PFSK-1 (cell line): ENCODE data around the gene AZGP1.

ENCODE experiments used
- POLR2AphosphoS5 ChIP-seq: IDR thresholded peaks from 2 replicates; pipeline ENCODE4 v1.6.1; 2012; ENCODE audit warnings: low read depth, mild to moderate bottlenecking, control low read depth, low read length, moderate library complexity
- SIN3A ChIP-seq: IDR thresholded peaks from 2 replicates; pipeline ENCODE4 v1.6.1; 2012; ENCODE audit warnings: mild to moderate bottlenecking, low read length, moderate library complexity, borderline replicate concordance; ENCODE audit not compliant: insufficient read depth
- TAF1 ChIP-seq: IDR thresholded peaks from 2 replicates; pipeline ENCODE4 v1.6.1; 2012; ENCODE audit warnings: low read length, control low read depth, borderline replicate concordance; ENCODE audit not compliant: insufficient read depth
- TF ChIP-seq, protein P1 (sequence below), 2 experiments: IDR thresholded peaks; 2 replicates each; pipeline versions ENCODE4 v1.6.1 to v1.8.0; 2011 to 2012; ENCODE audit warnings: low read depth in 2 of 2, low read length in 2 of 2, control low read depth in 1 of 2, inconsistent platforms in 1 of 2, mild to moderate bottlenecking in 1 of 2, moderate library complexity in 1 of 2; ENCODE audit not compliant: insufficient read depth in 1 of 2

DNA sequence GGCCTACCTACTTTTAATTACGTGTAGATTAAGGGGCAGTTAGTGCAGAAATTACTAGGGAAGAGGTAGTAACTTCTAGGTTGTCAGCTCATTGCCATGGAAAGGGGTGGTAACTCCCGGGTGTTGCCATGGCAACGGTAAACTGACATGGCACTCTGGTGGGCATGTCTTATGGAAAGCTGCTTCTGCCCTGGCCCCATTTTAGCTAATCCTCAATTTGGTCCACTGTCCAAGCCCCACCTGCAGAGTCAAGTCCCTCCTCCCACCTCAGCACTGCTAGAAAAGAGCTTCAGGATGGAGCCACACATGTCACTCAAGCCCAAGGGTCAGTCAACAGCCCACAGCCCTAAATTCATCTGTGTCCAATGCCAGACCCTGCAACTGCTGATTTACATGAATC is 32.1 kb upstream of the AZGP1 start:
- TF ChIP-seq SIN3A (no peak), POLR2AphosphoS5 (no peak), TAF1 (no peak)
- TF ChIP-seq, protein P1, sequence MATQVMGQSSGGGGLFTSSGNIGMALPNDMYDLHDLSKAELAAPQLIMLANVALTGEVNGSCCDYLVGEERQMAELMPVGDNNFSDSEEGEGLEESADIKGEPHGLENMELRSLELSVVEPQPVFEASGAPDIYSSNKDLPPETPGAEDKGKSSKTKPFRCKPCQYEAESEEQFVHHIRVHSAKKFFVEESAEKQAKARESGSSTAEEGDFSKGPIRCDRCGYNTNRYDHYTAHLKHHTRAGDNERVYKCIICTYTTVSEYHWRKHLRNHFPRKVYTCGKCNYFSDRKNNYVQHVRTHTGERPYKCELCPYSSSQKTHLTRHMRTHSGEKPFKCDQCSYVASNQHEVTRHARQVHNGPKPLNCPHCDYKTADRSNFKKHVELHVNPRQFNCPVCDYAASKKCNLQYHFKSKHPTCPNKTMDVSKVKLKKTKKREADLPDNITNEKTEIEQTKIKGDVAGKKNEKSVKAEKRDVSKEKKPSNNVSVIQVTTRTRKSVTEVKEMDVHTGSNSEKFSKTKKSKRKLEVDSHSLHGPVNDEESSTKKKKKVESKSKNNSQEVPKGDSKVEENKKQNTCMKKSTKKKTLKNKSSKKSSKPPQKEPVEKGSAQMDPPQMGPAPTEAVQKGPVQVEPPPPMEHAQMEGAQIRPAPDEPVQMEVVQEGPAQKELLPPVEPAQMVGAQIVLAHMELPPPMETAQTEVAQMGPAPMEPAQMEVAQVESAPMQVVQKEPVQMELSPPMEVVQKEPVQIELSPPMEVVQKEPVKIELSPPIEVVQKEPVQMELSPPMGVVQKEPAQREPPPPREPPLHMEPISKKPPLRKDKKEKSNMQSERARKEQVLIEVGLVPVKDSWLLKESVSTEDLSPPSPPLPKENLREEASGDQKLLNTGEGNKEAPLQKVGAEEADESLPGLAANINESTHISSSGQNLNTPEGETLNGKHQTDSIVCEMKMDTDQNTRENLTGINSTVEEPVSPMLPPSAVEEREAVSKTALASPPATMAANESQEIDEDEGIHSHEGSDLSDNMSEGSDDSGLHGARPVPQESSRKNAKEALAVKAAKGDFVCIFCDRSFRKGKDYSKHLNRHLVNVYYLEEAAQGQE (IDR thresholded peaks at IDR 0.05; ENCODE audit: insufficient read depth in 1 of 2, low read depth in 2 of 2, low read length in 2 of 2): no peak
